Measurements from ENCODE around the gene LCN15.
"Not testable (repeated sequence)": the region's sequence is repeated elsewhere in the genome, so short reads cannot be mapped to it uniquely, and the experiment has no call there.

GRCh38 chr9:136788644-136789522 lies 24.6 kb upstream of the LCN15 start:
- not testable (repeated sequence) for TF ChIP-seq CTCF (conservative IDR thresholded peaks at IDR 0.05; ENCODE audit: low read length); EZH2phosphoT487 (IDR thresholded peaks at IDR 0.05; ENCODE audit: borderline replicate concordance, low read depth, low read length)

Measured in OCI-LY7 (cell line).